Caco-2 (cell line): ENCODE measurements around the gene CELF5. TPM values are rescaled to one million over a fixed set of nuclear protein-coding genes. Genes with fewer than 3 reads are reported as not detected.

ENCODE experiments used
- BruUV-seq: library from RNA; stranded (reverse); fragments of 400-500 nt; replicated peaks from 2 replicates; lab custom pipeline; 2021; lab: Mats Ljungman, UMichigan
- CTCF ChIA-PET: fragments of 300-600 bp; sonication (Branson Sonifier 250); formaldehyde crosslinking; loops from one replicate; lab custom pipeline; 2022; ENCODE audit warnings: antibody characterized with exemption; lab: Charles Lee
- POLR2A ChIA-PET: fragments of 300-600 bp; sonication (Branson Sonifier 250); formaldehyde crosslinking; loops from one replicate; lab custom pipeline; 2022; ENCODE audit warnings: antibody characterized with exemption; lab: Charles Lee
- DNase-seq, 2 experiments: peaks; one replicate each; pipeline versions ENCODE4 v3.0.0 to v3.0.0-alpha.2; 2020 to 2022
- H3K27me3 ChIP-seq: replicated peaks from 2 replicates; pipeline ENCODE4 v1.6.0; 2011; ENCODE audit warnings: low read length; ENCODE audit not compliant: control insufficient read depth, insufficient read depth
- H3K36me3 ChIP-seq: 2 replicates; pipeline ENCODE4 v1.5.1; 2011; ENCODE audit warnings: low read length; ENCODE audit not compliant: control insufficient read depth, insufficient read depth
- H3K4me1 ChIP-seq: fragments of 250-450 bp; sonication (Bioruptor Pico); 2 replicates; pipeline ENCODE4 v1.5.1; 2020; ENCODE audit warnings: mild to moderate bottlenecking
- H3K4me3 ChIP-seq: 2 replicates; pipeline ENCODE4 v1.5.1; 2011; ENCODE audit warnings: low read depth, mild to moderate bottlenecking, control low read depth, low read length
- H3K9me3 ChIP-seq: fragments of 250-450 bp; sonication (Bioruptor Pico); 2 replicates; pipeline ENCODE4 v1.5.1; 2020; ENCODE audit warnings: mild to moderate bottlenecking, moderate library complexity
- H3K27ac Mint-ChIP-seq: one replicate; pipeline ENCODE4 v1.8.0; 2022; ENCODE audit warnings: mixed read lengths; ENCODE audit not compliant: unreplicated experiment
- H3K27me3 Mint-ChIP-seq: one replicate; pipeline ENCODE4 v1.8.0; 2022; ENCODE audit warnings: mixed read lengths; ENCODE audit not compliant: insufficient read depth, unreplicated experiment
- H3K36me3 Mint-ChIP-seq: one replicate; pipeline ENCODE4 v1.8.0; 2022; ENCODE audit warnings: mild to moderate bottlenecking, mixed read lengths; ENCODE audit not compliant: insufficient read depth, unreplicated experiment
- H3K4me1 Mint-ChIP-seq: one replicate; pipeline ENCODE4 v1.8.0; 2022; ENCODE audit warnings: low read depth, mixed read lengths; ENCODE audit not compliant: unreplicated experiment
- H3K4me3 Mint-ChIP-seq: one replicate; pipeline ENCODE4 v1.8.0; 2022; ENCODE audit warnings: mild to moderate bottlenecking, moderate library complexity, mixed read lengths; ENCODE audit not compliant: unreplicated experiment
- H3K9me3 Mint-ChIP-seq: one replicate; pipeline ENCODE4 v1.8.0; 2022; ENCODE audit warnings: mixed read lengths; ENCODE audit not compliant: unreplicated experiment
- intact Hi-C: fragments of 100-400 bp; cut with micrococcal nuclease; formaldehyde crosslinking; loops from one replicate; pipeline ENCODE4 v1.10.0; 2022; ENCODE audit not compliant: unreplicated experiment
- total RNA-seq: library from RNA; stranded (reverse); gene quantifications from 2 replicates; pipeline ENCODE4 v1.2.3, GENCODE V29; 2022
- TF ChIP-seq, protein P1 (sequence below), 2 experiments: fragments of 200-600 bp in 1 of 2; IDR thresholded peaks; 1 replicate in 1 of 2; 2 replicates in 1 of 2; pipeline versions ENCODE4 v1.5.1 to v1.8.0; 2011 to 2022; ENCODE audit warnings: antibody characterized with exemption in 1 of 2, control low read depth in 1 of 2, inconsistent platforms in 1 of 2, low read depth in 1 of 2, low read length in 1 of 2, mild to moderate bottlenecking in 1 of 2, moderate library complexity in 1 of 2; ENCODE audit not compliant: insufficient read depth in 1 of 2, severe bottlenecking in 1 of 2, unreplicated experiment in 1 of 2

Gene CELF5
- total RNA-seq, 1 experiment from 2014 or later: 0.07 TPM

DNA sequence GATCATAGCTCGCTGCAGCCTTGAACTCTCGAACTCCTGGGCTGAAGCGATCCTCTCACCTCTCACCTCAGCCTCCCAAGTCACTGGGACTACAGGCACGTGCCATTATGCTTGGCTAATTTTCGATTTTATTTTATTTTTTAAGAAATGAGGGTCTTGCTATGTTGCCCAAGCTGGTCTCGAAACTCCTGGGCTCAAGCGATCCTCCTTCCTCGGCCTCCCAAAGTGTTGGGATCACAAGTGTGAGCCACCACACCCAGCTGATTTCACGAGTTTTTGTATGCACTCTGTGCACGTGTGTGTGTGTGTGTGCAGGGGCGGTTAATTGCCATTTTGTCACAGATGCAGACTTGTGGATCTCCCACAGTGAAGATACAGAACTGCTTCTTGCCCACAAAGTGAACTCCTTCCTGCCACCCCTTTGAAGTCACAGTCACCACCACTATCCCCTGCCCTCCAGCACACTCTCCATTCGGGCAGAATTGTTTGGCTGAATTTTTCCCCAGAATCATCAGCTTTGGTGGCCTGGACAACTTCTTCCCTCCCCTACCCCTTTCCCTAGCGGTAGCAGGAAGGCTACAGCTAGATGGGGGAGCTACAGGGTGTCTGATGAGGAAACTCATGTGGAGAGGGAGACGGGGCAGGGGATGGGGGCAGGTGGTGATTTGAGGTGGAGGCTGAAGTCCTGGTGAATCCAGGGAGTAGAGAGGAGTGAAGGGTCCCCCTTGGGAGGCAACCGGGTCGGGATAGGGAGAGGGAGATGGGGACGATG is 59.6 kb downstream of the CELF5 start:
- Histone ChIP-seq H3K9me3 (0 out of 2 replicates have a peak, but pooled peaks cover 3% of the 10 kb centered on the region), H3K36me3 (no peaks in the 10 kb centered on the region), H3K27me3 (no peaks in the 10 kb centered on the region), H3K4me1 (no peaks in the 10 kb centered on the region), H3K4me3 (peak overlapping the region; percentile 10; the same call in 1 of the 2 replicates)
- TF ChIP-seq, protein P1, sequence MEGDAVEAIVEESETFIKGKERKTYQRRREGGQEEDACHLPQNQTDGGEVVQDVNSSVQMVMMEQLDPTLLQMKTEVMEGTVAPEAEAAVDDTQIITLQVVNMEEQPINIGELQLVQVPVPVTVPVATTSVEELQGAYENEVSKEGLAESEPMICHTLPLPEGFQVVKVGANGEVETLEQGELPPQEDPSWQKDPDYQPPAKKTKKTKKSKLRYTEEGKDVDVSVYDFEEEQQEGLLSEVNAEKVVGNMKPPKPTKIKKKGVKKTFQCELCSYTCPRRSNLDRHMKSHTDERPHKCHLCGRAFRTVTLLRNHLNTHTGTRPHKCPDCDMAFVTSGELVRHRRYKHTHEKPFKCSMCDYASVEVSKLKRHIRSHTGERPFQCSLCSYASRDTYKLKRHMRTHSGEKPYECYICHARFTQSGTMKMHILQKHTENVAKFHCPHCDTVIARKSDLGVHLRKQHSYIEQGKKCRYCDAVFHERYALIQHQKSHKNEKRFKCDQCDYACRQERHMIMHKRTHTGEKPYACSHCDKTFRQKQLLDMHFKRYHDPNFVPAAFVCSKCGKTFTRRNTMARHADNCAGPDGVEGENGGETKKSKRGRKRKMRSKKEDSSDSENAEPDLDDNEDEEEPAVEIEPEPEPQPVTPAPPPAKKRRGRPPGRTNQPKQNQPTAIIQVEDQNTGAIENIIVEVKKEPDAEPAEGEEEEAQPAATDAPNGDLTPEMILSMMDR (IDR thresholded peaks at IDR 0.05; ENCODE audit: insufficient read depth in 1 of 2, low read depth in 1 of 2, low read length in 1 of 2, severe bottlenecking in 1 of 2, unreplicated experiment in 1 of 2): no peak
- CTCF ChIA-PET: interaction anchor here (0.9 kb wide), 1 partner anchor 8 kb away, joined by 3 read pairs; no protein-coding TSS in a partner anchor
- no TSS peak for BruUV-seq
- Mint-ChIP-seq H3K36me3 (no peaks in the 10 kb centered on the region), H3K27me3 (peaks cover 3% of the 10 kb centered on the region), H3K4me1 (no peaks in the 10 kb centered on the region), H3K4me3 (peak overlapping the region; percentile 63), H3K27ac (no peak overlapping the region), H3K9me3 (no peaks in the 10 kb centered on the region)
- DNase-seq: no peak
- intact Hi-C loops: no loop called here
- POLR2A ChIA-PET: no interaction called here

DNA sequence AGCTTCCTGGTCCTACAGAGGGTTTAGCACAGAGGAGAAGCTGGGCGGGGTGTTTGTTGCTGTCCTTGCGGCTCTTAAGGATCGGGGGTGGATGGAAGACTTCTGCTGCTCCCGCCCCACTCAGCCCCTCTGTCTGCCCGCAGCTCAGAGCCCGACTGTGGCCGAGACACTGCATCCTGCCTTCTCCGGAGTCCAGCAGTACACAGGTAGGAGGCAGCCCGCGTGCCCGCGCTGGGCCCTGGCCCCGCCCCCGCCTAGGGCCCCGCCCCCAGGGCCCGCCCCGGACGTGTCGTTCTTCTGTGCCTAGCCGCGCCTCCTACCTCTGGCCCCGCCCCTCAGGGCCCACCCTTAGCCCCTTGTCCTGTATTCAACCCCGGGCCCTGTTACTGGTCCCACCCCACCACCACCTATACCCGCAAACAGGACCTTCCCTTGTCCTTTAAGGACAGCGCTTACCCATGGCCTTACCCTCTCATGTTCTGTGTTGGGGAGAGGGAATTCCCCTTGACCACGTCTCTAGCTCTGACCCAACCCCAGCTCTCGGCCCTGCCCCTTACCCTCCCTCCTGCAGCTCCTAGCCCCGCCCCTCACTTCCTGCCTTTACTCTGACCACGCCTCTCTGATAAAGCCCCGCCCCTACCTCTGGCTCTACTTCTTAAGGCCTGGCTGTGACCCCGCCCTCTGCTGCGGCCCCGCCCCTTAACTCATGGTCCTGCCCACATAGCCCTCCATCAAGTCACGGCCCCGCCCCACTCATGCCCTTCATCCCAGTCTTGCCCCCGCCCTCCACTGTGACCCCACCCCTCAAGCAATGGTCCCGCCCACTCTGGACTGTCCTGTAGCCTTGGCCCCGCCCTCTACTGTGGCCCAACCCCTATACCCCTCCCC is 60.5 kb downstream of the CELF5 start:
- Mint-ChIP-seq H3K4me1 (no peaks in the 10 kb centered on the region), H3K9me3 (no peaks in the 10 kb centered on the region), H3K4me3 (peak overlapping the region; percentile 63), H3K27ac (no peak overlapping the region), H3K36me3 (no peaks in the 10 kb centered on the region), H3K27me3 (peaks cover 3% of the 10 kb centered on the region)
- Histone ChIP-seq H3K4me1 (no peaks in the 10 kb centered on the region), H3K36me3 (no peaks in the 10 kb centered on the region), H3K4me3 (peak overlapping the region; percentile 12; the same call in 1 of the 2 replicates), H3K27me3 (no peaks in the 10 kb centered on the region), H3K9me3 (0 out of 2 replicates have a peak, but pooled peaks cover 3% of the 10 kb centered on the region)
- intact Hi-C loops: no loop called here
- peak; percentile 68 to 86 for DNase-seq
- TF ChIP-seq, protein P1 (IDR thresholded peaks at IDR 0.05; ENCODE audit: insufficient read depth in 1 of 2, low read depth in 1 of 2, low read length in 1 of 2, severe bottlenecking in 1 of 2, unreplicated experiment in 1 of 2): no peak
- no TSS peak for BruUV-seq
- CTCF ChIA-PET: interaction anchor here (0.9 kb wide), 1 partner anchor 9 kb away, joined by 3 read pairs; no protein-coding TSS in a partner anchor
- POLR2A ChIA-PET: no interaction called here

DNA sequence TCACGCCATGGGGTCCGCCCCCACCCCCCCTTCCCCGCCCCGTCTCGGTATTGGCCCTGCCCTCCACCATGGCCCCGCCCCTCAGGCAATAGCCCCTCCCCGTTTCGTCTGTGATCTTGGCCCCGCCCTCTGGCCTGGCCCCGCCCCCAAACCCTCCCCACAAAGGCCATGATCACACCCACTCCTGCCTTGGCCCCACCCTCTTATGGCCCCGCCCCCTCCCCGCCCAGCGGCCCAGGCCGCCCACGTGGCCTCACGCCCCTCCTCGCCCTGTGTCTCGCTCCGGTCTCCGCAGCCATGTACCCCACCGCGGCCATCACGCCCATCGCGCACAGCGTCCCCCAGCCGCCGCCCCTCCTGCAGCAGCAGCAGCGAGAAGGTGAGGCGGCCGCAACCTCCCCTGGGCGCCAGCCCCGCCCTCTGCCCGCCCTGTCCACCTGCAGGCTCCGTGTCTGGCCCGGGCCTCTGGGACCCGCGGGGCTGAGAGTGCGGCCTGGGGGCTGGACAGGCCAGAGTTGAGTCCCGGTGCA is 61.3 kb downstream of the CELF5 start:
- ChIA-PET CTCF (no interaction called here), POLR2A (no interaction called here)
- no peaks in the 10 kb centered on the region for H3K36me3 Mint-ChIP-seq
- no TSS peak for BruUV-seq
- H3K4me3 ChIP-seq: peak overlapping the region; percentile 14
- no peaks in the 10 kb centered on the region for H3K4me1 Mint-ChIP-seq
- DNase-seq: peak; percentile 35 to 65
- TF ChIP-seq, protein P1 (IDR thresholded peaks at IDR 0.05; ENCODE audit: insufficient read depth in 1 of 2, low read depth in 1 of 2, low read length in 1 of 2, severe bottlenecking in 1 of 2, unreplicated experiment in 1 of 2): no peak
- 0 out of 2 replicates have a peak, but pooled peaks cover 3% of the 10 kb centered on the region for H3K9me3 ChIP-seq
- H3K4me1 ChIP-seq: no peaks in the 10 kb centered on the region
- H3K9me3 Mint-ChIP-seq: no peaks in the 10 kb centered on the region
- peaks cover 3% of the 10 kb centered on the region for H3K27me3 Mint-ChIP-seq
- H3K27ac Mint-ChIP-seq: no peak overlapping the region
- H3K36me3 ChIP-seq: no peaks in the 10 kb centered on the region
- intact Hi-C loops: no loop called here
- no peaks in the 10 kb centered on the region for H3K27me3 ChIP-seq
- peak overlapping the region; percentile 62 for H3K4me3 Mint-ChIP-seq
